ENCODE data around the gene RPE. TPM values are rescaled to one million over a fixed set of nuclear protein-coding genes. Genes with fewer than 3 reads are reported as not detected.

Gene RPE
- total RNA-seq, 2 donors from 2014 or later = 44.1 to 60.1 TPM

- Histone ChIP-seq H3K27ac (no peak overlapping the region), H3K4me3 (no peak overlapping the region), H3K4me1 (replicated peaks) (no peaks in the 10 kb centered on the region), H3K36me3 (no peaks in the 10 kb centered on the region), H3K27me3 (replicated peaks; ENCODE audit: insufficient read depth) (no peaks in the 10 kb centered on the region), H3K9me3 (no peaks in the 10 kb centered on the region)
- intact Hi-C loops (cut with DNase I) = loop anchor here (10.0 kb wide), 1 partner anchor 424 kb away; no protein-coding TSS in a partner anchor
- no peak for DNase-seq (ENCODE audit: low spot score)
- 51% methylated on average over 4 of the region's 4 CpGs for WGBS
- no peak for TF ChIP-seq POLR2AphosphoS5 (IDR thresholded peaks at IDR 0.05)
- TF ChIP-seq CTCF (IDR thresholded peaks at IDR 0.05) = no peak
- no peak for TF ChIP-seq POLR2A (IDR thresholded peaks at IDR 0.05)
These were observed 31.7 kb upstream of the RPE start for GRCh38 chr2:209970711-209971110.

DNA sequence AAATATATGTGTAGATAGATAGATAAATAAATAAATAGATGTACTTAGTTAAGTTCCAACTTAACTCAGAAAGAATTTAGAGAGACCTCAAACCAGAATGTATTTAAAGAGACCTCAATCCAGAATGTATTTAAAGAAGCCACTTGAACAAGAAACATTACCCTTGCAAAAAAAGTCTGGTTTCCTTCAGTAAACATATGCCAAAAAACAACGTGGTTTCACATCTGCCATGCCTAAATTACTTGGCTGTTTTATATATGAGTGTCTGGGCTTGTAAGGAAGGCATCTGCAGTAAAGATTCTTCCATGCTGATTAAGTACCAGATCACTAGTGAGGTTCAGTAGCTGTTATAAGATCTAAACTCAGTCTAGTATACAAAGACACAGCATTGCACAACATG is 29.1 kb upstream of the RPE start:
- 4% methylated on average over 1 of the region's 1 CpG for WGBS
- no peak overlapping the region for H3K27ac ChIP-seq
- no peaks in the 10 kb centered on the region for H3K36me3 ChIP-seq
- H3K9me3 ChIP-seq = no peaks in the 10 kb centered on the region
- no peak for DNase-seq (ENCODE audit: low spot score)
- no peak overlapping the region for H3K4me3 ChIP-seq
- TF ChIP-seq CTCF (IDR thresholded peaks at IDR 0.05) (no peak), POLR2A (IDR thresholded peaks at IDR 0.05) (no peak), POLR2AphosphoS5 (IDR thresholded peaks at IDR 0.05) (no peak)
- intact Hi-C loops (cut with DNase I) = loop anchor here (10.0 kb wide), 1 partner anchor 421 kb away; no protein-coding TSS in a partner anchor
- no peaks in the 10 kb centered on the region for H3K4me1 ChIP-seq (replicated peaks)
- no peaks in the 10 kb centered on the region for H3K27me3 ChIP-seq (replicated peaks; ENCODE audit: insufficient read depth)

- intact Hi-C loops (cut with DNase I) = loop anchor here (10.0 kb wide), 1 partner anchor 420 kb away; no protein-coding TSS in a partner anchor
- 52% methylated on average over 1 of the region's 1 CpG for WGBS
- Histone ChIP-seq H3K9me3 (no peaks in the 10 kb centered on the region), H3K27me3 (replicated peaks; ENCODE audit: insufficient read depth) (no peaks in the 10 kb centered on the region), H3K36me3 (no peaks in the 10 kb centered on the region), H3K4me1 (replicated peaks) (no peaks in the 10 kb centered on the region), H3K4me3 (no peak overlapping the region), H3K27ac (no peak overlapping the region)
- DNase-seq (ENCODE audit: low spot score) = no peak
- TF ChIP-seq POLR2AphosphoS5 (IDR thresholded peaks at IDR 0.05) (no peak), POLR2A (IDR thresholded peaks at IDR 0.05) (no peak), CTCF (IDR thresholded peaks at IDR 0.05) (no peak)
These were observed 27.9 kb upstream of the RPE start for GRCh38 chr2:209974576-209974975.

GRCh38 chr2:209976698-209977385 is 25.6 kb upstream of the RPE start:
- no peak overlapping the region for H3K4me3 ChIP-seq
- no peak for DNase-seq (ENCODE audit: low spot score)
- intact Hi-C loops (cut with DNase I) = loop anchor here (2.0 to 10.0 kb wide), 2 partner anchors 218 to 418 kb away; no protein-coding TSS in a partner anchor
- TF ChIP-seq CTCF (IDR thresholded peaks at IDR 0.05) = no peak
- TF ChIP-seq POLR2AphosphoS5 (IDR thresholded peaks at IDR 0.05) = no peak
- TF ChIP-seq POLR2A (IDR thresholded peaks at IDR 0.05) = no peak
- 91% methylated on average over 9 of the region's 9 CpGs for WGBS
- H3K27me3 ChIP-seq (replicated peaks; ENCODE audit: insufficient read depth) = no peaks in the 10 kb centered on the region
- no peak overlapping the region for H3K27ac ChIP-seq
- H3K9me3 ChIP-seq = no peaks in the 10 kb centered on the region
- H3K36me3 ChIP-seq = no peaks in the 10 kb centered on the region
- H3K4me1 ChIP-seq (replicated peaks) = no peaks in the 10 kb centered on the region

Measured in prostate gland (tissue), 2 donors.